22Rv1 (cell line): ENCODE data around the gene NINL.

Experiments used
- ZFX ChIP-seq: fragments of 450-650 bp; IDR thresholded peaks from 2 replicates; pipeline ENCODE4 v1.6.1; 2017; ENCODE audit warnings: antibody characterized with exemption, borderline replicate concordance
- TF ChIP-seq, protein P1 (sequence below): fragments of 450-650 bp; IDR thresholded peaks from 2 replicates; pipeline ENCODE4 v1.5.1; 2017; ENCODE audit warnings: mild to moderate bottlenecking

DNA sequence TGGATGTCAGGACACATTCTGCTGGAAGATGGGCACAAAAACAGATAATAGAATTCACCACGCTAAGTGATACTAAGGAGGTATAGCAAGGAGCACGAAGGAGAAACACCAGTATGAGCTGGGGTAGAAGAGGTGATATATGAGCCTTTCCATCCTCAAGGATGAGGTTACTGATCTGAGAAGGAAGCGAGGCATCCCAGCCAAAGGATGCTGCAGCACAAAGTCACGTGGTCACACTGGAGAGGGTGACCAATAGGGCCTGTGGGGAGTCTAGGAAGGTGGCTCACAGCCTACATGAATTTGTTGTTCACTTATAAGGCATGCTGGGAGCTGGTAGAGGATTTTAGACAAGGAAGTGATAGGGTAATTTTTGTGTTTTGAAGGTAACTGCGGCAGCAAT, 176.4 kb downstream of the NINL start:
- TF ChIP-seq, protein P1, sequence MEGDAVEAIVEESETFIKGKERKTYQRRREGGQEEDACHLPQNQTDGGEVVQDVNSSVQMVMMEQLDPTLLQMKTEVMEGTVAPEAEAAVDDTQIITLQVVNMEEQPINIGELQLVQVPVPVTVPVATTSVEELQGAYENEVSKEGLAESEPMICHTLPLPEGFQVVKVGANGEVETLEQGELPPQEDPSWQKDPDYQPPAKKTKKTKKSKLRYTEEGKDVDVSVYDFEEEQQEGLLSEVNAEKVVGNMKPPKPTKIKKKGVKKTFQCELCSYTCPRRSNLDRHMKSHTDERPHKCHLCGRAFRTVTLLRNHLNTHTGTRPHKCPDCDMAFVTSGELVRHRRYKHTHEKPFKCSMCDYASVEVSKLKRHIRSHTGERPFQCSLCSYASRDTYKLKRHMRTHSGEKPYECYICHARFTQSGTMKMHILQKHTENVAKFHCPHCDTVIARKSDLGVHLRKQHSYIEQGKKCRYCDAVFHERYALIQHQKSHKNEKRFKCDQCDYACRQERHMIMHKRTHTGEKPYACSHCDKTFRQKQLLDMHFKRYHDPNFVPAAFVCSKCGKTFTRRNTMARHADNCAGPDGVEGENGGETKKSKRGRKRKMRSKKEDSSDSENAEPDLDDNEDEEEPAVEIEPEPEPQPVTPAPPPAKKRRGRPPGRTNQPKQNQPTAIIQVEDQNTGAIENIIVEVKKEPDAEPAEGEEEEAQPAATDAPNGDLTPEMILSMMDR: no peak
- no peak for TF ChIP-seq ZFX
